SK-N-SH (cell line): ENCODE measurements around the gene OVOL3. TPM values are rescaled to one million over a fixed set of nuclear protein-coding genes. Genes with fewer than 3 reads are reported as not detected.
A peak's percentile ranks its signal among the peaks of the same experiment; 100 is the strongest.

Source experiments
- CTCF ChIA-PET: fragments of 300-600, 350-600 bp; formaldehyde crosslinking; extraction: SDS; loops from one replicate; lab custom pipeline; 2021; lab: Yijun Ruan, JAX
- POLR2A ChIA-PET: fragments of 350-600 bp; sonication (Branson Sonifier 250); formaldehyde crosslinking; extraction: SDS; loops from one replicate; lab custom pipeline; 2020; ENCODE audit warnings: antibody characterized with exemption, inconsistent platforms; lab: Yijun Ruan, JAX
- DNase-seq: peaks from one replicate; pipeline ENCODE4 v3.0.0; 2012
- H2AFZ ChIP-seq: fragments of 200-600 bp; sonication (generic); 2 replicates; pipeline ENCODE4 v1.8.1; 2016; ENCODE audit warnings: antibody characterized with exemption, mild to moderate bottlenecking, low read depth
- H3F3A ChIP-seq: fragments of 200-600 bp; sonication (generic); replicated peaks from 2 replicates; pipeline ENCODE3; 2016; ENCODE audit warnings: antibody characterized with exemption, mild to moderate bottlenecking; ENCODE audit not compliant: insufficient read depth
- H3K27ac ChIP-seq, 2 experiments: fragments of 200-500 bp in 1 of 2; fragments of 200-600 bp in 1 of 2; sonication (Bioruptor generic) in 1 of 2; sonication (generic), shearing (Covaris generic) in 1 of 2; 2 replicates each; pipeline versions ENCODE4 v1.5.1 to v1.6.1; 2014 to 2016; ENCODE audit warnings: low read depth in 2 of 2, inconsistent platforms in 1 of 2, low read length in 1 of 2, mild to moderate bottlenecking in 1 of 2, mixed read lengths in 1 of 2
- H3K27me3 ChIP-seq: fragments of 200-600 bp; sonication (generic), shearing (Covaris generic); 2 replicates; pipeline ENCODE4 v1.6.1; 2016; ENCODE audit warnings: mixed run types; ENCODE audit not compliant: insufficient read depth
- H3K36me3 ChIP-seq, 2 experiments: fragments of 200-500 bp in 1 of 2; fragments of 200-600 bp in 1 of 2; sonication (Bioruptor generic) in 1 of 2; sonication (generic) in 1 of 2; replicated peaks in 1 of 2; 2 replicates each; pipeline versions ENCODE3 to v1.5.1; 2014 to 2016; ENCODE audit warnings: low read length in 1 of 2, mild to moderate bottlenecking in 1 of 2; ENCODE audit not compliant: insufficient read depth in 2 of 2, control insufficient read depth in 1 of 2
- H3K4me1 ChIP-seq, 2 experiments: fragments of 200-500 bp in 1 of 2; fragments of 200-600 bp in 1 of 2; sonication (Bioruptor generic) in 1 of 2; sonication (generic), shearing (Covaris generic) in 1 of 2; 2 replicates each; pipeline versions ENCODE4 v1.5.1 to v1.6.1; 2014 to 2016; ENCODE audit warnings: low read depth in 1 of 2, low read length in 1 of 2, mixed run types in 1 of 2; ENCODE audit not compliant: insufficient read depth in 2 of 2, control insufficient read depth in 1 of 2
- H3K4me2 ChIP-seq: fragments of 200-600 bp; sonication (generic), shearing (Covaris generic); 2 replicates; pipeline ENCODE4 v1.6.1; 2017; ENCODE audit warnings: mixed run types
- H3K4me3 ChIP-seq, 2 experiments: fragments of 200-500 bp in 1 of 2; fragments of 200-600 bp in 1 of 2; sonication (Bioruptor generic) in 1 of 2; sonication (generic), shearing (Covaris generic) in 1 of 2; 2 replicates each; pipeline versions ENCODE4 v1.5.1 to v1.8.1; 2014 to 2016; ENCODE audit warnings: low read depth in 2 of 2, inconsistent platforms in 1 of 2, low read length in 1 of 2, mild to moderate bottlenecking in 1 of 2, mixed read lengths in 1 of 2, moderate library complexity in 1 of 2
- H3K79me2 ChIP-seq: fragments of 200-600 bp; sonication (generic); 2 replicates; pipeline ENCODE4 v1.8.1; 2017; ENCODE audit warnings: mild to moderate bottlenecking; ENCODE audit not compliant: insufficient read depth
- H3K9ac ChIP-seq: fragments of 200-600 bp; sonication (generic); 2 replicates; pipeline ENCODE4 v1.6.1; 2017; ENCODE audit warnings: mixed run types
- H3K9me2 ChIP-seq: fragments of 200-600 bp; sonication (generic); 2 replicates; pipeline ENCODE4 v1.6.1; 2017; ENCODE audit warnings: mixed run types
- H3K9me3 ChIP-seq: fragments of 200-600 bp; sonication (generic); 2 replicates; pipeline ENCODE4 v1.6.1; 2017; ENCODE audit warnings: mixed run types, mild to moderate bottlenecking, moderate library complexity
- H4K20me1 ChIP-seq: fragments of 200-600 bp; sonication (generic); 2 replicates; pipeline ENCODE4 v1.6.1; 2017; ENCODE audit warnings: mild to moderate bottlenecking, mixed run types; ENCODE audit not compliant: insufficient read depth
- ELF1 ChIP-seq: IDR thresholded peaks from 2 replicates; pipeline ENCODE4 v1.4.0; 2012
- EP300 ChIP-seq, 2 experiments: IDR thresholded peaks; 2 replicates each; pipeline versions ENCODE4 v1.4.0 to v1.6.1; 2012; ENCODE audit warnings: borderline replicate concordance in 1 of 2, low read depth in 1 of 2, low read length in 1 of 2
- EZH2phosphoT487 ChIP-seq: fragments of 200-600 bp; sonication (generic); IDR thresholded peaks from 2 replicates; pipeline ENCODE4 v1.6.1; 2017; ENCODE audit warnings: low read depth, mixed run types, mild to moderate bottlenecking, antibody characterized with exemption, moderate library complexity, borderline replicate concordance
- FOXJ3 ChIP-seq: sonication (generic); formaldehyde crosslinking; IDR thresholded peaks from 2 replicates; pipeline ENCODE4 v1.5.1; 2020; ENCODE audit warnings: mild to moderate bottlenecking, missing genetic modification reagents
- FOXM1 ChIP-seq: IDR thresholded peaks from 2 replicates; pipeline ENCODE4 v1.4.0; 2012; ENCODE audit warnings: low read depth, mild to moderate bottlenecking
- GABPA ChIP-seq: IDR thresholded peaks from 2 replicates; pipeline ENCODE4 v1.4.0; 2012; ENCODE audit warnings: low read depth, mild to moderate bottlenecking
- GATA2 ChIP-seq: sonication (generic); formaldehyde crosslinking; IDR thresholded peaks from 2 replicates; pipeline ENCODE4 v1.5.0; 2020; ENCODE audit warnings: mild to moderate bottlenecking, missing genetic modification reagents
- JUND ChIP-seq: IDR thresholded peaks from 2 replicates; pipeline ENCODE4 v1.4.0; 2012
- MEF2A ChIP-seq: IDR thresholded peaks from 2 replicates; pipeline ENCODE4 v1.4.0; 2012; ENCODE audit warnings: low read depth, borderline replicate concordance
- MXI1 ChIP-seq: IDR thresholded peaks from 2 replicates; pipeline ENCODE4 v1.6.1; 2012; ENCODE audit warnings: mild to moderate bottlenecking, low read depth, low read length, improper control_type of control experiment
- NFIC ChIP-seq: IDR thresholded peaks from 2 replicates; pipeline ENCODE4 v1.4.0; 2012; ENCODE audit warnings: borderline replicate concordance
- RAD21 ChIP-seq: IDR thresholded peaks from 2 replicates; pipeline ENCODE4 v1.6.1; 2012; ENCODE audit warnings: mild to moderate bottlenecking, low read length
- RCOR1 ChIP-seq: fragments of 150-350 bp; IDR thresholded peaks from 2 replicates; pipeline ENCODE4 v1.6.1; 2017; ENCODE audit warnings: antibody characterized with exemption, low read length
- RFX5 ChIP-seq: IDR thresholded peaks from 2 replicates; pipeline ENCODE4 v1.6.1; 2012; ENCODE audit warnings: mild to moderate bottlenecking, improper control_type of control experiment, low read length
- RXRA ChIP-seq: IDR thresholded peaks from 2 replicates; pipeline ENCODE4 v1.4.0; 2012; ENCODE audit warnings: low read depth, mild to moderate bottlenecking, borderline replicate concordance
- SIN3A ChIP-seq: IDR thresholded peaks from 2 replicates; pipeline ENCODE4 v1.6.1; 2012; ENCODE audit warnings: low read depth, mild to moderate bottlenecking, low read length, moderate library complexity, borderline replicate concordance
- TAF1 ChIP-seq: IDR thresholded peaks from 2 replicates; pipeline ENCODE4 v1.6.1; 2012; ENCODE audit warnings: low read depth, mild to moderate bottlenecking, low read length, moderate library complexity, borderline replicate concordance
- TCF12 ChIP-seq: IDR thresholded peaks from 2 replicates; pipeline ENCODE4 v1.4.0; 2012
- TEAD4 ChIP-seq: IDR thresholded peaks from 2 replicates; pipeline ENCODE4 v1.4.0; 2012; ENCODE audit warnings: mild to moderate bottlenecking, borderline replicate concordance; ENCODE audit not compliant: insufficient read depth
- YY1 ChIP-seq: IDR thresholded peaks from 2 replicates; pipeline ENCODE4 v1.4.0; 2012; ENCODE audit warnings: low read depth, mild to moderate bottlenecking
- WGBS: methylation state at CpG from one replicate; pipeline ENCODE4 v1.1.6; 2017; ENCODE audit warnings: low lambda C conversion rate; 5-methylcytosine and 5-hydroxymethylcytosine counted together
- polyA plus RNA-seq, 3 experiments: library from polyadenylated mRNA; depleted of rRNA; stranded (reverse); fragments of >200 nt; gene quantifications; 2 replicates each; pipeline ENCODE4 v1.2.3, GENCODE V29; 2012
- TF ChIP-seq, protein P1 (sequence below): IDR thresholded peaks from 2 replicates; pipeline ENCODE4; 2012
- TF ChIP-seq, protein P2 (sequence below): IDR thresholded peaks from 2 replicates; pipeline ENCODE4 v1.6.1; 2012; ENCODE audit warnings: mild to moderate bottlenecking, low read depth, low read length, moderate library complexity
- TF ChIP-seq, protein P3 (sequence below): IDR thresholded peaks from 2 replicates; pipeline ENCODE4 v1.4.0; 2012; ENCODE audit warnings: low read depth
- TF ChIP-seq, protein P4 (sequence below): fragments of 150-350 bp; IDR thresholded peaks from 2 replicates; pipeline ENCODE4 v1.6.1; 2017; ENCODE audit warnings: antibody characterized with exemption, low read length, low read depth, borderline replicate concordance
- TF ChIP-seq, protein P5 (sequence below): IDR thresholded peaks from 2 replicates; pipeline ENCODE4 v1.4.0; 2012; ENCODE audit warnings: low read depth, borderline replicate concordance

OVOL3 gene
- polyA plus RNA-seq, 1 of the 3 experiments (the other 2 are of a cell fraction): not detected

DNA sequence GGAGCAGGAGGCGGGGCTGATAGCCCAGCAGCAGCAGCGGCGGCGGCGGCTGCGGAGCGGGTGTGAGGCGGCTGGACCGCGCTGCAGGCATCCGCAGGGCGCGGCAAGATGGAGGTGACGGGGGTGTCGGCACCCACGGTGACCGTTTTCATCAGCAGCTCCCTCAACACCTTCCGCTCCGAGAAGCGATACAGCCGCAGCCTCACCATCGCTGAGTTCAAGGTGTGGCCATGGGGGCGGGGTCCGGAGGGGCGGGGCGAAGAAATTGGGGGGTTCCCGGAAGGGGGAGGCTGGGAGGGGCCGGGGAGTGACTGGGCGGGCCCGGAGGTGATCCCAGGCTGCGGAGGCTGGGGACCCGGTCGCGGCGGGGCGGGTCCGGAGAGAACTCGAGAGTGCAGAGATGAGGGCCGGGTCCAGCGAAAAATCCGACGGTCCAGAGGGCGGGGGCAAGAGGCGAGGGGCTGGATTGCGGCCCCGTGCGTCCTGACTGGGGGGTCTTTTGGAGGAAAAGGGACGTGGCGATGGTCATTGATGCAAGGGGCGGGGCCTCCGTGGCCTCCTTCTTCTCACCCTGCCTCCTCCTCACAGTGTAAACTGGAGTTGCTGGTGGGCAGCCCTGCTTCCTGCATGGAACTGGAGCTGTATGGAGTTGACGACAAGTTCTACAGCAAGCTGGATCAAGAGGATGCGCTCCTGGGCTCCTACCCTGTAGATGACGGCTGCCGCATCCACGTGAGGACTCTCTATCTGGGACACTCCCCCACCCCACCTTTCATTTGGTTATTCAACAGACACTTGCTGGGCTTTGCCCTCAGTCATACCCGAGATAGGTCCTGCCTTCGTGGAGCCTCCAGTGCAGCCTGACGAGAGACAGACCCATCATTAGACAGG, 4.8 kb downstream of the OVOL3 start, which contains the start of gene TBCB:
Gene TBCB (plus strand): TSS at position 16 of the 891 bp plus-strand sequence. CDS start 93 bp downstream, at position 109.
- Histone ChIP-seq H2AFZ (peak within 1 kb of the TSS; percentile 83), H3K36me3 (peaks cover 24 to 31% of the 10 kb centered on the region in 2 experiments), H3K9me3 (no peaks in the 10 kb centered on the region), H3K4me2 (peak within 1 kb of the TSS; percentile 98), H3F3A (no peaks in the 10 kb centered on the region), H4K20me1 (no peaks in the 10 kb centered on the region), H3K27ac (peak within 1 kb of the TSS; percentile 80 to 96), H3K9me2 (no peaks in the 10 kb centered on the region), H3K9ac (peak within 1 kb of the TSS; percentile 69), H3K27me3 (no peaks in the 10 kb centered on the region), H3K4me1 (peaks cover 6 to 22% of the 10 kb centered on the region in 2 experiments; a peak in 1 of 4 replicates), H3K4me3 (peak within 1 kb of the TSS; percentile 85 to 87), H3K79me2 (peaks cover 46% of the 10 kb centered on the region; the same call in 1 of the 2 replicates)
- CTCF ChIA-PET: interaction anchor here (0.9 to 3.5 kb wide), 4 partner anchors 12 to 234 kb away, joined by 3 to 14 read pairs (median 5); no protein-coding TSS in a partner anchor
- peak; percentile 90 for DNase-seq
- WGBS: 2% methylated on average over 38 of the region's 59 CpGs
- POLR2A ChIA-PET: interaction anchor here (1.0 to 1.8 kb wide), 7 partner anchors 10 to 219 kb away, joined by 3 to 6 read pairs (median 4); partner anchors contain the start of genes ZNF146 and ZNF565
- no peak; the same call in 1 of the 2 replicates for TF ChIP-seq ELF1
- TF ChIP-seq GATA2 (CRISPR knock-in tag): no peak
- TF ChIP-seq, protein P1, sequence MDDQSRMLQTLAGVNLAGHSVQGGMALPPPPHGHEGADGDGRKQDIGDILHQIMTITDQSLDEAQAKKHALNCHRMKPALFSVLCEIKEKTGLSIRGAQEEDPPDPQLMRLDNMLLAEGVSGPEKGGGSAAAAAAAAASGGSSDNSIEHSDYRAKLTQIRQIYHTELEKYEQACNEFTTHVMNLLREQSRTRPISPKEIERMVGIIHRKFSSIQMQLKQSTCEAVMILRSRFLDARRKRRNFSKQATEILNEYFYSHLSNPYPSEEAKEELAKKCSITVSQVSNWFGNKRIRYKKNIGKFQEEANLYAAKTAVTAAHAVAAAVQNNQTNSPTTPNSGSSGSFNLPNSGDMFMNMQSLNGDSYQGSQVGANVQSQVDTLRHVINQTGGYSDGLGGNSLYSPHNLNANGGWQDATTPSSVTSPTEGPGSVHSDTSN: no peak; the same call in 1 of the 2 replicates
- 0 out of 2 replicates have a peak, but pooled peaks have one; percentile 16 for TF ChIP-seq MXI1
- peak; percentile 81; the same call in 1 of the 2 replicates for TF ChIP-seq TAF1
- peak; percentile 33; the same call in 1 of the 2 replicates for TF ChIP-seq SIN3A
- TF ChIP-seq, protein P2, sequence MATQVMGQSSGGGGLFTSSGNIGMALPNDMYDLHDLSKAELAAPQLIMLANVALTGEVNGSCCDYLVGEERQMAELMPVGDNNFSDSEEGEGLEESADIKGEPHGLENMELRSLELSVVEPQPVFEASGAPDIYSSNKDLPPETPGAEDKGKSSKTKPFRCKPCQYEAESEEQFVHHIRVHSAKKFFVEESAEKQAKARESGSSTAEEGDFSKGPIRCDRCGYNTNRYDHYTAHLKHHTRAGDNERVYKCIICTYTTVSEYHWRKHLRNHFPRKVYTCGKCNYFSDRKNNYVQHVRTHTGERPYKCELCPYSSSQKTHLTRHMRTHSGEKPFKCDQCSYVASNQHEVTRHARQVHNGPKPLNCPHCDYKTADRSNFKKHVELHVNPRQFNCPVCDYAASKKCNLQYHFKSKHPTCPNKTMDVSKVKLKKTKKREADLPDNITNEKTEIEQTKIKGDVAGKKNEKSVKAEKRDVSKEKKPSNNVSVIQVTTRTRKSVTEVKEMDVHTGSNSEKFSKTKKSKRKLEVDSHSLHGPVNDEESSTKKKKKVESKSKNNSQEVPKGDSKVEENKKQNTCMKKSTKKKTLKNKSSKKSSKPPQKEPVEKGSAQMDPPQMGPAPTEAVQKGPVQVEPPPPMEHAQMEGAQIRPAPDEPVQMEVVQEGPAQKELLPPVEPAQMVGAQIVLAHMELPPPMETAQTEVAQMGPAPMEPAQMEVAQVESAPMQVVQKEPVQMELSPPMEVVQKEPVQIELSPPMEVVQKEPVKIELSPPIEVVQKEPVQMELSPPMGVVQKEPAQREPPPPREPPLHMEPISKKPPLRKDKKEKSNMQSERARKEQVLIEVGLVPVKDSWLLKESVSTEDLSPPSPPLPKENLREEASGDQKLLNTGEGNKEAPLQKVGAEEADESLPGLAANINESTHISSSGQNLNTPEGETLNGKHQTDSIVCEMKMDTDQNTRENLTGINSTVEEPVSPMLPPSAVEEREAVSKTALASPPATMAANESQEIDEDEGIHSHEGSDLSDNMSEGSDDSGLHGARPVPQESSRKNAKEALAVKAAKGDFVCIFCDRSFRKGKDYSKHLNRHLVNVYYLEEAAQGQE: no peak
- TF ChIP-seq RCOR1: no peak
- no peak for TF ChIP-seq JUND
- no peak for TF ChIP-seq RFX5
- TF ChIP-seq FOXJ3 (CRISPR knock-in tag): 0 out of 2 replicates have a peak, but pooled peaks have one; percentile 24
- TF ChIP-seq TCF12: no peak
- TF ChIP-seq NFIC: no peak
- TF ChIP-seq YY1: no peak; the same call in 1 of the 2 replicates
- TF ChIP-seq, protein P3, sequence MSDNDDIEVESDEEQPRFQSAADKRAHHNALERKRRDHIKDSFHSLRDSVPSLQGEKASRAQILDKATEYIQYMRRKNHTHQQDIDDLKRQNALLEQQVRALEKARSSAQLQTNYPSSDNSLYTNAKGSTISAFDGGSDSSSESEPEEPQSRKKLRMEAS: peak; percentile 9; the same call in 1 of the 2 replicates
- TF ChIP-seq, protein P4, sequence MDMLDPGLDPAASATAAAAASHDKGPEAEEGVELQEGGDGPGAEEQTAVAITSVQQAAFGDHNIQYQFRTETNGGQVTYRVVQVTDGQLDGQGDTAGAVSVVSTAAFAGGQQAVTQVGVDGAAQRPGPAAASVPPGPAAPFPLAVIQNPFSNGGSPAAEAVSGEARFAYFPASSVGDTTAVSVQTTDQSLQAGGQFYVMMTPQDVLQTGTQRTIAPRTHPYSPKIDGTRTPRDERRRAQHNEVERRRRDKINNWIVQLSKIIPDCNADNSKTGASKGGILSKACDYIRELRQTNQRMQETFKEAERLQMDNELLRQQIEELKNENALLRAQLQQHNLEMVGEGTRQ: no peak
- TF ChIP-seq FOXM1: no peak
- no peak for TF ChIP-seq MEF2A
- TF ChIP-seq, protein P5, sequence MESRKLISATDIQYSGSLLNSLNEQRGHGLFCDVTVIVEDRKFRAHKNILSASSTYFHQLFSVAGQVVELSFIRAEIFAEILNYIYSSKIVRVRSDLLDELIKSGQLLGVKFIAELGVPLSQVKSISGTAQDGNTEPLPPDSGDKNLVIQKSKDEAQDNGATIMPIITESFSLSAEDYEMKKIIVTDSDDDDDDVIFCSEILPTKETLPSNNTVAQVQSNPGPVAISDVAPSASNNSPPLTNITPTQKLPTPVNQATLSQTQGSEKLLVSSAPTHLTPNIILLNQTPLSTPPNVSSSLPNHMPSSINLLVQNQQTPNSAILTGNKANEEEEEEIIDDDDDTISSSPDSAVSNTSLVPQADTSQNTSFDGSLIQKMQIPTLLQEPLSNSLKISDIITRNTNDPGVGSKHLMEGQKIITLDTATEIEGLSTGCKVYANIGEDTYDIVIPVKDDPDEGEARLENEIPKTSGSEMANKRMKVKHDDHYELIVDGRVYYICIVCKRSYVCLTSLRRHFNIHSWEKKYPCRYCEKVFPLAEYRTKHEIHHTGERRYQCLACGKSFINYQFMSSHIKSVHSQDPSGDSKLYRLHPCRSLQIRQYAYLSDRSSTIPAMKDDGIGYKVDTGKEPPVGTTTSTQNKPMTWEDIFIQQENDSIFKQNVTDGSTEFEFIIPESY: no peak
- no peak for TF ChIP-seq RXRA
- TF ChIP-seq GABPA: no peak
- TF ChIP-seq EZH2phosphoT487: no peak
- peak in 1 of 2 experiments; percentile 7; a peak in 1 of 4 replicates for TF ChIP-seq EP300 (IDR thresholded peaks at IDR 0.05; ENCODE audit: borderline replicate concordance in 1 of 2, low read depth in 1 of 2, low read length in 1 of 2)
- no peak for TF ChIP-seq RAD21
- no peak for TF ChIP-seq TEAD4
